ENCODE measurements around the gene NUDT2.
A peak's percentile ranks its signal among the peaks of the same experiment; 100 is the strongest.
"Not testable (repeated sequence)": the region's sequence is repeated elsewhere in the genome, so short reads cannot be mapped to it uniquely, and the experiment has no call there.

The NUDT2 gene

DNA sequence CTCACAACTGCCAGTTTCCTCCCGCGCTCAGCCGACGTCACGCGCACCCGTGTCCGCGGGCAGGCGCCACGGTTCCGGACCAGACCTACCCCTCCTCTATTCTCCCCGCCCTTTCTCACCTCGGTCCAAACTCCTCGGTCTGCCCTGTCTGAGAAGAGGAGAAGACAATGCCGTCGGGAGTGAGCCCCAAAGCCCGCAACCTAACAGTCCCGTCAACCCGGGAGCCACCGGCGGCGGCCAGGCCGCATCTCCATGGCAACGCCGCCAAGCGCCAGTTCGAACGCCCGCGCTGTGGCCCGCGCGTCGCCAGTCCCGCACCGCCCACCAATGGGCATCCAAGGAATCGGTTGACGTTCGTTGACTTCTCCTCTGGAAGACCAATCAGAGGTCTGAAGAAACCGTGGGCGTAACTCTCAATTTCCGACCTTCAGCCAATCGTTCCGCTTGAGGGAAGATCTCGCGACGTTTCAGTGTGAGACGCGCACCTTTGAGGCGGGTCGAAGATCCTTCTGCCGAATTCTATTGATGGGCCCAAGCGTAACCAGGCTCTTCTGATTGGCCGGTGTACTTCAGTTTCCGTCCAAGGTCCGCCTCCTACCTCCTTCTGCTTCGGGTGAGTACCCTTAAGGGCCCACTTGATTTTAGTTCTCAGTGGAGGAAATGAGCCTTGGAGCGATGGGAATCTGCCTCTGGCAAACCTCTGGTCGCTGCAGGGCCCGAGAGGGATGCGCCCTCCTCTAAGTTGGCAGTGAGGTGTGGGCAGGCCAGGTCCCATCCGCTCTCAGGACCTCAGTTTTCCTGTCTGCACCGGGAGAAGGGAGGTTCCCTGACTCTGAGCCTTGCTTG is at the start of gene NUDT2, which contains the start of gene KIF24:
Gene NUDT2, plus strand, starts transcription at position 583 of the 846 bp plus-strand sequence. CDS start 9,471 bp downstream, outside the sequence.
Gene KIF24, minus strand, starts transcription at position 282 of the 846 bp plus-strand sequence. CDS start 17,922 bp downstream, outside the sequence.
- DNase-seq = peak; percentile 95

DNA sequence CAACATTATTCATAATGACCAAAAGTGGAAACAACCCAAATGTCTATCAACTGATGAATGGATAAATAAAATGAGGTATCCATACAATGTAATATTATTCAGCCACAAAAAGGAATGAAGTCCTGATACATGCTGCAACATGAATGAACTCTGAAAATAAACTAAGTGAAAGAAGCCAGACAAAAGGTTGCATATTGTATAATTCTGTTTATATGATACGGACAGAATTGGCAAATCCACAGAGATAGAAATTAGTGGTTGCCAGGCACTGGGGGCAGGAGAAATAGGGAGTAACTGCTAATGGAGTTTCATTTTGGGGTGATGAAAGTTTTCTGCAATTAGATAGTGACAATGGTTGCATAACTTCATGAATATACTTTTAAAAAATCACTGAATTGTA is 47.3 kb upstream of the NUDT2 start:
- DNase-seq = no peak

GRCh38 chr9:34289159-34289558 is 40.2 kb upstream of the NUDT2 start:
- DNase-seq = no peak

- no peak for DNase-seq
These were observed 38.3 kb upstream of the NUDT2 start for GRCh38 chr9:34291023-34291422.

GRCh38 chr9:34291423-34291822 is 37.9 kb upstream of the NUDT2 start:
- DNase-seq = no peak

DNA sequence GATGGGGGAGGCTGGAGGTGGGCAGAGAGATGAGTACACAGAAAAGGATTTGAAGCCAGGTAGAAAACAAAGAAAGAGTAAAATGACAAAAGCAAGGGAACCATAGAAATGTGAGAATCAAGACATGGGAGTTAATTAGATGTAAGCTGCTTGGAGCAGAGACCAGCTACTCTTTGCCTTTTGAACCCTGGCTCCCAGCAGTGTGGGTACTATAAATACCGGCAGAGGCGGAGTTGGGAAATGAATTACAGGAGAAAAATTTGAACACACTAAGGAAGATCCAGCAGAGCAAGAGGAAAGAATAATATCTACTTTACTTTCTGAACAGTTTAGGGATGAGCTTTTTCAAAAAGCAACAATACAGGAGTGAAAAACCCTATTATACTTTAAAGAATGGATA is 36.8 kb upstream of the NUDT2 start:
- DNase-seq = no peak

DNA sequence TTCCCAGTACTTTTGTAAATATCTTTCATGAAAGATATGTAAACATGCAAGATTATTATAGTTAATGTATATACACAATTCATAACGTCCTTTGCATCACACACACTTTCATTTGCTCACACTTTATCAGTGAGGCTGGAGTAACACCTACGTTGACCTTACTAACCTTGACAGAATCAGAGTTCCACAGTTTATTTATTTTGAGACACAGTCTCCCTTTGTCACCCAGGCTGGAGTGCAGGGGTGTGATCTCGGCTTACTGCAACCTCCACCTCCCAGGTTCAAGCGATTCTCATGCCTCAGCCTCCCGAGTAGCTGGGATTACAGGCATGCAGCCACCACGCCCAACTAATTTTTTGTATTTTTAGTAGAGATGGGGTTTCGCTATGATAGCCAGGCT is 28.3 kb upstream of the NUDT2 start:
- DNase-seq = not testable (repeated sequence)

GRCh38 chr9:34308316-34308715 is 21.1 kb upstream of the NUDT2 start:
- DNase-seq = not testable (repeated sequence)

GRCh38 chr9:34310215-34310614 is 19.2 kb upstream of the NUDT2 start:
- DNase-seq = no peak

DNA sequence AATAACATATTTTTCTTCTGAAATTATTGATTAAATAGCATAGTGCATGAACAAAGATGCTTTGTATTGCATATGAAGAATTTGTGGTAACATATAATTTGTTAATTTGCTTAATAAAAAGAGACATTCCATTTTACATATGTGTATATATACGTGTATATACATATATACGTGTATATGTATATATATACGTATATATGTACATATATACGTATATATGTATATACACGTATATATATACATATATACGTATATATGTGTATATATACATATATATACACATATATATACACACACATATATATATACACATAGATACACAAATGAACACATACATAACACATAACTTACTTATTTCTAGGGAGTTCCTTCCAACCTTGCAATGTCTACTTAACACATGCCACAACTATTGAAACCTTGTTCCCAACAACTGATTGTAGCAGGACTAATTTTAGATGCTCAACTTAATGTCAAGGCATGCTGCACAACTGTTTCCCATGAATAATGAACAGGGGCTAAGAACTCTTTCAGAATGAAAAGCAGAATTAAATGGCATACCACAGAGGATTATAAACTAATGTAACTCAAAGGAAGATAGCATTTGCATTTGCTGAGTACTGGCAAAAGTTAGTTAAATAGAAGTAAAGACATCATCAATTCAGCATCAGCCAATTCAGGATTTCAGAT is 17.7 kb upstream of the NUDT2 start:
- DNase-seq = no peak

GRCh38 chr9:34317436-34317835 is 11.9 kb upstream of the NUDT2 start:
- no peak for DNase-seq

- DNase-seq = no peak
These were observed 11.1 kb upstream of the NUDT2 start for GRCh38 chr9:34318163-34318790.

DNA sequence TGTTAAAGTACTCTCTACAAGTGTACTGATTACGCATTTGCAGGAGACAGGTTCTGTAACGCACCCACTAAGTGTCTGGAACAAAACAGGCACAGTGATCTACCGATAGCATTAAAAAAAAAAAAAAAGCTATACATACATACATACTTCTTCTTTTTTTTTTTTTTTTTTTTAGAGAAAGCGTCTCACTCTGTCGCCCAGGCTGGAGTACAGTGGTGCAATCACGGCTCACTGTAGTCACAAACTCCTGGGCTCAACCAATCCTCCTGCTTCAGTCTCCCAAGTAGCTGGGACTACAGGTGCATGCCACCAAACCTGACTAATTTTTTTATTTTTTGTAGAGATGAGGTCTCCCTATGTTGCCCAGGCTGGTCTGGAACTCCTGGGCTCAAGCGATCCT is 7.9 kb upstream of the NUDT2 start:
- no peak for DNase-seq

- DNase-seq = no peak
These were observed 6.3 kb upstream of the NUDT2 start for GRCh38 chr9:34322899-34323591.

DNA sequence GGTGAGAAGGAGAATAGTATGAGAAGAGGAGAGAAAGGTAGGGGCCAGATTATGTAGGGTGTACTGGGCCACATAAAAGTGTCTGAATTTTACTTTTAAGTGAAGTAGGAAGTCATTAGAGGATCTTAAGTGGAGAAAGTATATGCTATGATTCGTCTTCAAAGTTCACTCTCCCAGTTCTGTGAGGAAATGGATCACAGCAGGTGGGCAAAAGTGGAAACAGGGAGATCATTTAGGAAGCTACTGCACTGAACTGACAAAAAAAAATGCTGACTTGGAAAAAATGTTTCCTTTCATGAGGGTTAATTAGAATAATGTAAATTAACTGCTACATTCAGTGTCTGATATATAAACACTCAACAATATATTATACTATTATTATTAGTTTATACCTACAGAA is 2.7 kb upstream of the NUDT2 start:
- no peak for DNase-seq

- DNase-seq = no peak
These were observed 826 bp upstream of the NUDT2 start for GRCh38 chr9:34328500-34328986.

DNA sequence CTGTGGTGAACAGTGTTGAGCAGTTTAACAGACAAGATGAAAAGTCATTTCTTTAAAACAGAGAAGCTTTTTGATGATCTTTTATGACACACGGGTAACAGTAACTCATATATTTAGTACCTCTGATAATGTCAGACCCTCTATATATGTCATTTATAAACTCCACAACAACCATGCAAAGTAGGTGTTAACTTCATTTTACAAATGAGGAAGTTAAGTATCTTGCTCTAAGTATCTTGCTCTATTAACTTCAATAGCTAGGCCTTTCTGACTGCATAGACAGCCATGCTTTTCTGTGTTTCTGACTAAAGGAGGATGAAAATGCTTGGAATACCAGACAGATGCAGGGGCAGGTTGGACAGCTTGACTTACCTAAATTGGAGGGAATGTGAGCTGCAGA is 1.8 kb downstream of the NUDT2 start:
- DNase-seq = no peak

GRCh38 chr9:34332076-34332964 is 3.0 kb downstream of the NUDT2 start:
- no peak for DNase-seq

- DNase-seq = no peak
These were observed 4.5 kb downstream of the NUDT2 start for GRCh38 chr9:34333836-34334235.

DNA sequence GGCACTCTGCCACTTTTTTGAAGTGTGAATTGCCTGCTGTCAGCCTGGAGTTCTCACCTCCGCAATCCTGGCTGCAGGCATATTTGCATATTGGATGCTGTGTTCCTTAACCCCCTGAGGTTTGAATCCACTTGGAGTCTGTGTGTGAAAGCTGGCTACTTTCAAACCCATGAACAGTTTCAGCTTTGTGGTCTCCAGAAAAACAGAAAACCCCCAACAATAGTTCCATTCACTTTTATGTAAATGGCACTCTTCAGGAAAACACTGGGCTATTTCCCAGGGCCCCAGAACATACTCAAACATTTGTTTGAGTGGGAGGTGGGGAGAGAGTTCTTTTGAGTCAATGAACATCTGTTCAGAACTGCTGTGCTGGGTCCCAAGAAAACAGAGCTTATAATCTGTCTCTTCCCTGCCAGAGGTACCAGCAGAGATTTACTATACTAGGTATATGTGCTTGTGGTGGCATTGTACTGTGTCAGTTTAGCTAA is 5.0 kb downstream of the NUDT2 start:
- DNase-seq = no peak

DNA sequence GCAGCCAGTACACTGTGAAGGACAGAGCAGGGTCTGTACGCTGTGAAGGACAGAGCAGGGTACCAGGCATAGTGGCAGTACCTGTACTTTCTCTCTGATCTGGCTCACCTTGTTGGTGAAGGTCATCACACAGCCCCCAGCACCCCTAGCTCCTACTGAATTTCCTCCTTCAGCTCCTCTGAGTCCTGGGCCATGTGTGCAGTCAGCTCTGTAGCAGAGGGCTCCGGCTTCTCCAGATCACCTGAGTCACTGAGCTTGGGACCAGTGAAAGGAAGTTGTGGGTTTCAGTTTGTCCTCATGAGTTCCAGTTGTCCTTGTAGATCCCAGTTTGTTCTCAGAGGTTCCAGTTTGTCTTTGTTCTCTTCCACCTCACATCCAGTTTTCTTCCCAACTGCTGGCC is 5.5 kb downstream of the NUDT2 start:
- DNase-seq = no peak

DNA sequence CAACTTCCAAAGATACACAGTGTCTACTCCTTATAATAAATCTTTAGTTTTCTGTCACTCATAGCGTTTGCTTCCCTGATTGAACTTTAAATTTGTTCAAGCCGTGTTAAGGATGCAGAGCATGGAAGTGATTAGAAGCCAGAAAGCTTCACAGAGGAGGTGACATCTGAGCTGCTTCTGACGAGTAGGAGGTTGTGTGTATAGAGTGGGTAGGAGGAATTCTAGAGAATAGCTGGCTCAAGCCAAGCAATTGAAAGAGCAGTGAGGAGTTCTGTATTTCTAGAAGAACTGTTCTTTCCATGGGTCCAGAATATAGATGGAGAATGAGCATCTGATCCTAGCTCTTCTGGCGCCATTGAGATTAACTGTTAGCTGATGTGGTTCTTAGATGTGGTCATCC is 6.0 kb downstream of the NUDT2 start:
- DNase-seq = no peak

Data from activated CD8-positive, alpha-beta memory T cell treated with anti-CD3 and anti-CD28 coated beads for 24 hours (primary cell).